Activated CD8-positive, alpha-beta memory T cell treated with anti-CD3 and anti-CD28 coated beads for 24 hours (primary cell): ENCODE results near the gene MGAT3.

Experiments
- DNase-seq: peaks from one replicate; pipeline ENCODE4 v3.0.0-alpha.2; 2020

Gene MGAT3

DNA sequence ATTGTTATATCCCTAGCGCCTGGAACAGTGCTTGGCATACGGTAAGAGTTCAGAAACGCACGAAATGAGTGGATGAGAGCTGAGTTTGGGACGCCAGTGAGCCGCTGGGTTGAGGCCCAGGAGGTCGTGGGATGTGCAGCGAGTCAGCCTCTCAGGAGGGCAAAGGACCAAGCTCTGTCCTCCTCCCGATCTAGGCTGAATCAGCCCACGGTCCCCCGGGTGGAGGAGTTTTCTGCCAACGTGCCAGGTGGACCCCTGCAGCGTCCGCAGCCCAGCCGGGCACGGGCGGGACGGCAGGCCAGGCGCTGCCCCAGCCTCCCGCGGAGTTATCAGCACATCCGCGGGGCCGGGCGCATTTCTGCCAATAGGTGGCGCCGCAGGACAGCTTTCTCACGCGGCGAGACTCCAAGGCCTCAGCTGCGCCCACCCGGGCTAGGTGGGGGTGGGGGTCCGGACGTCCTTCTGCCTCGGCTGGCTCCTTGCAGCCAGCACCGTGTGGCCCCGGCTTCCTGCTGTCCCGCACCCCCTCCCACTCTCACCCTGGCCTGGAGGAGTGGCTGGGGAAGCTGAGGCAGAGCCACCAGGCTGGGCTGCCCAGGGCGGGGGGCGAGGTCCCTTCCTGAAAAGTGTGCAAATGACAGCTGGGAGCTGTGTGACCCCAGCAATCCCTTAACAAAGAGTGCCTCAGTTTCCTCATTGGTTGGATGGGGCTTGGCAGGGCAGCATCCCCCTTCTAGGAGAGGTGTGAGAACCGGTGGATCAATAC lies 78.0 kb downstream of the MGAT3 start:
- DNase-seq: peak; percentile 97

GRCh38 chr22:39535357-39535725 lies 78.5 kb downstream of the MGAT3 start:
- no peak for DNase-seq

DNA sequence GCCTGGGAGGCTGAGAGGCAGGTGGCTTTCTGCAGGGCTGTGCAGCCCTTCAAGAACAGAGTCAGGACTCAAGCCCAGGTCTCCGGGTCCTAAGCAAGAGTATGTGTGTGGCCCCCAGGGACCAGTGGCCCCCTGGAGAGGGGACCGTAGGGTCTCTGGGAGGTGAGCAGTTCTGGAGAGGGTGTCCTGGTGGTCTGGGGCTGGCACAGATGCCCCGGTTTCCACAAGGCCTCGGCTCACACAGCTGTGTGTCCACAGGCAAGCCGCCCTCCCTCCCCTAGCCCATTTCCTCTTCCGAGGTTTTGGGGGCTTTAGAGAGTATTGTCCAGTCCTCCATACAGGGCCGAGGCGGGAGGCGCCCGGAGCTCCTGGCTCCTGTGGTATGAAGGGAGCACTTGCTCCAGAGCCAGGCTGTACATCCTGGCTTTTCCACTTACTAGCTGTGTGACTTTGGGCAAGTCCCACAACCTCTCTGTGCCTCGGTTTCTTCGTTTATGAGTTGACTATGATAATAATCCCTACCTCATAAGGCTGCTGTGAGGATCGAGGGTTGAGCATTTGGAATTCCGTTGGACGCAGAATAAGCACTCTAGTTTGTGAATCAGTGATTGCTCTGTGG lies 79.1 kb downstream of the MGAT3 start:
- DNase-seq: no peak

GRCh38 chr22:39536711-39537110 lies 79.9 kb downstream of the MGAT3 start:
- DNase-seq: no peak

- DNase-seq: no peak
Observed at GRCh38 chr22:39537975-39538374, 81.2 kb downstream of the MGAT3 start.
